ENCODE measurements around the gene WDR36.

DNA sequence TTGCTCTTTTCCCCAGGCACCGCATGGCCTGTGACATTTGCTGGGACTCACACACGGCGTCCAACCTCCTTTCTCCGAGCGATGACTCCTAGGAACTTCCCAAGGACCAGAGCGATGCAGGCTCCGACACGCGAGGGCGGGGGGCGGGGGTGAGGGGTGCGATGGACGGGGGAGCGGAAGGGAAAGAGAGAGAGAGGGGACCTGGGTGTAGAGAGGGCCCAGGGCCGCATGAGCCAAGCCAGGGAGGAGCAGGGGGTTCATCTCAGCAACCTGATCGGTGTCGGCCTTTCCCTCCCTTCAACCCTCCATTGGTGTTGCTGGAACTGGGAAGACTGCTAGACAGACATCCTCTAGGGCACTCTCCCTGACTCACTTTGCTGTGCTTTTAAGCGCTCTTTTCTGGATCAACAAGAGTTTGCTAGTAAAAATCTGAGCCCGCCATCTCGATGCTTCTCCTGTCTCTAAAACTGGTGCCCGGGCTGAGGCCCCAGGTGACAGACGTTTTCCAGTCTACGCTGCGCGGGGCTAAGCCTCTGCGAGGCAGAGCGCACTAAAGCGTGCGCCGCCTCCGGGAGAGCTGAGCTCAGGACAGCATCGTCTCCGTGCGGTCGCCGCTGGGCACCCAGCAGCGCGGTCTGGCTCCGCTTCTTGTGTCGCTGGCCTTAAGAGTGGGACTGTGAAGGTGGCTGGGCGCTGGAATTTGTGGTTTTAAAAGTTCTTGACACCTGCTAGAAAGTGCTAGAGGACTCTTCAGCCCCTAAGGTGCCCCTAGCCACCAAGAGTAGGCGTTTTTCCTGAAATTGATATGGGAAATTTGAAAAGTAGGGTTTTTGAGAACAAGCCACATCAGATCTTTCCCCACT lies 21.6 kb upstream of the WDR36 start:
- TF ChIP-seq, protein P1, sequence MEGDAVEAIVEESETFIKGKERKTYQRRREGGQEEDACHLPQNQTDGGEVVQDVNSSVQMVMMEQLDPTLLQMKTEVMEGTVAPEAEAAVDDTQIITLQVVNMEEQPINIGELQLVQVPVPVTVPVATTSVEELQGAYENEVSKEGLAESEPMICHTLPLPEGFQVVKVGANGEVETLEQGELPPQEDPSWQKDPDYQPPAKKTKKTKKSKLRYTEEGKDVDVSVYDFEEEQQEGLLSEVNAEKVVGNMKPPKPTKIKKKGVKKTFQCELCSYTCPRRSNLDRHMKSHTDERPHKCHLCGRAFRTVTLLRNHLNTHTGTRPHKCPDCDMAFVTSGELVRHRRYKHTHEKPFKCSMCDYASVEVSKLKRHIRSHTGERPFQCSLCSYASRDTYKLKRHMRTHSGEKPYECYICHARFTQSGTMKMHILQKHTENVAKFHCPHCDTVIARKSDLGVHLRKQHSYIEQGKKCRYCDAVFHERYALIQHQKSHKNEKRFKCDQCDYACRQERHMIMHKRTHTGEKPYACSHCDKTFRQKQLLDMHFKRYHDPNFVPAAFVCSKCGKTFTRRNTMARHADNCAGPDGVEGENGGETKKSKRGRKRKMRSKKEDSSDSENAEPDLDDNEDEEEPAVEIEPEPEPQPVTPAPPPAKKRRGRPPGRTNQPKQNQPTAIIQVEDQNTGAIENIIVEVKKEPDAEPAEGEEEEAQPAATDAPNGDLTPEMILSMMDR (IDR thresholded peaks at IDR 0.05): no peak
- no peak for TF ChIP-seq POLR2A (IDR thresholded peaks at IDR 0.05)

Data from body of pancreas (tissue), 4 donors.